HCT116 (cell line): ENCODE results near the gene CELF3. TPM values are rescaled to one million over a fixed set of nuclear protein-coding genes. Genes with fewer than 3 reads are reported as not detected.

Experiments
- ATAC-seq: fragments of 200-7000 bp; cut with Tn5 transposase; 2 replicates; pipeline ENCODE4 v1.9.1; 2020; ENCODE audit warnings: mild to moderate bottlenecking, moderate library complexity
- BruUV-seq: library from RNA; stranded (reverse); fragments of 400-500 nt; replicated peaks from 2 replicates; lab custom pipeline; 2021; lab: Mats Ljungman, UMichigan
- CTCF ChIA-PET: fragments of 300-600 bp; sonication (Branson Sonifier 250); formaldehyde crosslinking; loops from one replicate; lab custom pipeline; 2021; ENCODE audit warnings: antibody characterized with exemption; lab: Charles Lee
- POLR2A ChIA-PET: fragments of 300-600, 350-600 bp; sonication (Branson Sonifier 250); formaldehyde crosslinking; loops from one replicate; lab custom pipeline; 2021; ENCODE audit warnings: antibody characterized with exemption; lab: Charles Lee
- RAD21 ChIA-PET, 2 experiments: fragments of 300-600 bp; sonication (Branson Sonifier 250); formaldehyde crosslinking; loops; one replicate each; lab custom pipeline; 2023; ENCODE audit warnings: low total read pairs in 2 of 2; ENCODE audit not compliant: uncharacterized antibody in 2 of 2, unreplicated experiment in 2 of 2, low non-redundant PET in 1 of 2; lab: Charles Lee
- DNase-seq: peaks from one replicate; pipeline ENCODE4 v3.0.0-alpha.2; 2010; ENCODE audit warnings: low read depth, low spot score
- H2AFZ ChIP-seq: fragments of 200-600 bp; shearing (Covaris generic), sonication (generic); 2 replicates; pipeline ENCODE4 v1.6.1; 2017; ENCODE audit warnings: low read depth, mixed run types, mixed read lengths, antibody characterized with exemption, low read length; ENCODE audit not compliant: poor library complexity, severe bottlenecking
- H3K27ac ChIP-seq: 2 replicates; pipeline ENCODE4 v1.5.1; 2012; ENCODE audit warnings: low read depth, low read length
- H3K27me3 ChIP-seq: fragments of 200-600 bp; sonication (generic); 2 replicates; pipeline ENCODE4 v1.6.1; 2016; ENCODE audit warnings: mixed run types, low read length, mixed read lengths; ENCODE audit not compliant: insufficient read depth
- H3K36me3 ChIP-seq, 2 experiments: fragments of 200-500 bp in 1 of 2; fragments of 200-600 bp in 1 of 2; sonication (Bioruptor generic) in 1 of 2; sonication (generic) in 1 of 2; 2 replicates each; pipeline versions ENCODE4 v1.5.1 to v1.6.1; 2014 to 2016; ENCODE audit warnings: low read length in 2 of 2, inconsistent platforms in 1 of 2, mixed read lengths in 1 of 2, mixed run types in 1 of 2; ENCODE audit not compliant: insufficient read depth in 2 of 2, control insufficient read depth in 1 of 2
- H3K4me1 ChIP-seq, 2 experiments: fragments of 200-600 bp in 1 of 2; sonication (generic) in 1 of 2; 2 replicates each; pipeline versions ENCODE4 v1.5.1 to v1.6.1; 2012 to 2017; ENCODE audit warnings: low read length in 2 of 2, inconsistent platforms in 1 of 2, mild to moderate bottlenecking in 1 of 2, mixed read lengths in 1 of 2, mixed run types in 1 of 2, moderate library complexity in 1 of 2; ENCODE audit not compliant: insufficient read depth in 2 of 2, control insufficient read depth in 1 of 2
- H3K4me2 ChIP-seq: fragments of 200-600 bp; sonication (generic); 2 replicates; pipeline ENCODE4 v1.6.1; 2017; ENCODE audit warnings: mixed run types, low read length, mixed read lengths
- H3K4me3 ChIP-seq, 2 experiments: fragments of 200-600 bp in 1 of 2; sonication (generic) in 1 of 2; replicated peaks in 1 of 2; 2 replicates each; pipeline ENCODE4 v1.5.1; 2011 to 2016; ENCODE audit warnings: low read length in 2 of 2, control low read depth in 1 of 2, low read depth in 1 of 2, mild to moderate bottlenecking in 1 of 2, mixed read lengths in 1 of 2, mixed run types in 1 of 2
- H3K79me2 ChIP-seq: fragments of 200-600 bp; sonication (generic); 2 replicates; pipeline ENCODE4 v1.6.1; 2017; ENCODE audit warnings: mild to moderate bottlenecking, mixed run types, low read length, moderate library complexity, mixed read lengths; ENCODE audit not compliant: insufficient read depth
- H3K9ac ChIP-seq: fragments of 200-600 bp; sonication (generic); 2 replicates; pipeline ENCODE4 v1.6.1; 2016; ENCODE audit warnings: low read length, mixed read lengths
- H3K9me2 ChIP-seq: fragments of 200-600 bp; sonication (generic), shearing (Covaris generic); 2 replicates; pipeline ENCODE4 v1.6.1; 2017; ENCODE audit warnings: mixed run types, mild to moderate bottlenecking, moderate library complexity; ENCODE audit not compliant: insufficient read depth
- H3K9me3 ChIP-seq, 2 experiments: fragments of 200-500 bp in 1 of 2; fragments of 200-600 bp in 1 of 2; sonication (Bioruptor generic) in 1 of 2; sonication (generic) in 1 of 2; 2 replicates each; pipeline ENCODE4 v1.6.1; 2014 to 2017; ENCODE audit warnings: low read length in 2 of 2, mixed read lengths in 2 of 2, inconsistent platforms in 1 of 2, low read depth in 1 of 2, mild to moderate bottlenecking in 1 of 2, mixed run types in 1 of 2, moderate library complexity in 1 of 2; ENCODE audit not compliant: control insufficient read depth in 1 of 2, insufficient read depth in 1 of 2
- H4K20me1 ChIP-seq: fragments of 200-600 bp; sonication (generic), shearing (Covaris generic); 2 replicates; pipeline ENCODE4 v1.6.1; 2017; ENCODE audit warnings: mixed run types, mild to moderate bottlenecking, moderate library complexity; ENCODE audit not compliant: insufficient read depth
- EGR1 ChIP-seq: IDR thresholded peaks from 2 replicates; pipeline ENCODE4 v1.6.1; 2012; ENCODE audit warnings: low read depth
- ELF1 ChIP-seq: IDR thresholded peaks from 2 replicates; pipeline ENCODE4 v1.6.1; 2012; ENCODE audit warnings: low read depth, borderline replicate concordance
- EZH2 ChIP-seq: fragments of 200-600 bp; sonication (generic); IDR thresholded peaks from 2 replicates; pipeline ENCODE4 v1.6.1; 2017; ENCODE audit warnings: antibody characterized with exemption, mixed run types
- EZH2phosphoT487 ChIP-seq: fragments of 200-600 bp; IDR thresholded peaks from 2 replicates; pipeline ENCODE4 v1.6.1; 2018; ENCODE audit warnings: antibody characterized with exemption, borderline replicate concordance
- FOSL1 ChIP-seq: IDR thresholded peaks from 2 replicates; pipeline ENCODE4 v1.6.1; 2012; ENCODE audit warnings: low read depth
- JUND ChIP-seq: IDR thresholded peaks from 2 replicates; pipeline ENCODE4 v1.6.1; 2012
- POLR2A ChIP-seq: IDR thresholded peaks from 2 replicates; pipeline ENCODE4 v1.7.0; 2011; ENCODE audit warnings: borderline replicate concordance; ENCODE audit not compliant: insufficient read depth, insufficient read length; ENCODE audit errors: extremely low read depth
- SIN3A ChIP-seq: IDR thresholded peaks from 2 replicates; pipeline ENCODE4 v1.6.1; 2012; ENCODE audit warnings: low read depth
- TCF7L2 ChIP-seq: IDR thresholded peaks from 2 replicates; pipeline ENCODE4 v1.7.0; 2011; ENCODE audit warnings: borderline replicate concordance, inconsistent platforms; ENCODE audit not compliant: insufficient read depth, insufficient read length; ENCODE audit errors: extremely low read depth
- ZNF274 ChIP-seq: fragments of 200-500 bp; sonication (Bioruptor generic); IDR thresholded peaks from 2 replicates; pipeline ENCODE4 v1.6.1; 2014; ENCODE audit warnings: mild to moderate bottlenecking, low read depth, low read length, inconsistent platforms
- intact Hi-C: fragments of 100-400 bp; cut with micrococcal nuclease; formaldehyde crosslinking; loops from 2 replicates; pipeline ENCODE4 v1.10.0; 2022
- total RNA-seq: library from RNA; stranded (reverse); gene quantifications from one replicate; pipeline ENCODE4 v1.2.1, GENCODE V29; 2021; ENCODE audit not compliant: unreplicated experiment
- TF ChIP-seq, protein P1 (sequence below), 3 experiments: fragments of 200-600 bp in 1 of 3; sonication (generic) in 1 of 3; IDR thresholded peaks in 2 of 3; conservative IDR thresholded peaks in 1 of 3; 2 replicates each; pipeline ENCODE4 v1.5.1; 2012 to 2017; ENCODE audit warnings: low read depth in 2 of 3, low read length in 2 of 3, antibody characterized with exemption in 1 of 3, borderline replicate concordance in 1 of 3, control low read depth in 1 of 3, mild to moderate bottlenecking in 1 of 3, mixed read lengths in 1 of 3, mixed run types in 1 of 3, moderate library complexity in 1 of 3; ENCODE audit not compliant: insufficient read depth in 1 of 3

The CELF3 gene
- total RNA-seq, 1 experiment from 2014 or later: not detected

GRCh38 chr1:151715726-151716404 lies 738 bp downstream of the CELF3 start:
- Histone ChIP-seq H3K4me3 (no peak overlapping the region), H3K79me2 (no peaks in the 10 kb centered on the region), H3K27me3 (peaks cover 28% of the 10 kb centered on the region), H4K20me1 (no peaks in the 10 kb centered on the region), H3K27ac (no peak overlapping the region), H3K36me3 (no peaks in the 10 kb centered on the region), H3K4me2 (no peak overlapping the region), H3K4me1 (no peaks in the 10 kb centered on the region), H2AFZ (no peak overlapping the region), H3K9ac (no peak overlapping the region), H3K9me3 (no peaks in the 10 kb centered on the region), H3K9me2 (no peaks in the 10 kb centered on the region)
- DNase-seq (no peak), ATAC-seq (0 out of 2 replicates have a peak, but pooled peaks have one; percentile 25)
- intact Hi-C loops: no loop called here
- ChIA-PET POLR2A (no interaction called here), RAD21 (no interaction called here), CTCF (no interaction called here)
- BruUV-seq: no TSS peak
- TF ChIP-seq, protein P1, sequence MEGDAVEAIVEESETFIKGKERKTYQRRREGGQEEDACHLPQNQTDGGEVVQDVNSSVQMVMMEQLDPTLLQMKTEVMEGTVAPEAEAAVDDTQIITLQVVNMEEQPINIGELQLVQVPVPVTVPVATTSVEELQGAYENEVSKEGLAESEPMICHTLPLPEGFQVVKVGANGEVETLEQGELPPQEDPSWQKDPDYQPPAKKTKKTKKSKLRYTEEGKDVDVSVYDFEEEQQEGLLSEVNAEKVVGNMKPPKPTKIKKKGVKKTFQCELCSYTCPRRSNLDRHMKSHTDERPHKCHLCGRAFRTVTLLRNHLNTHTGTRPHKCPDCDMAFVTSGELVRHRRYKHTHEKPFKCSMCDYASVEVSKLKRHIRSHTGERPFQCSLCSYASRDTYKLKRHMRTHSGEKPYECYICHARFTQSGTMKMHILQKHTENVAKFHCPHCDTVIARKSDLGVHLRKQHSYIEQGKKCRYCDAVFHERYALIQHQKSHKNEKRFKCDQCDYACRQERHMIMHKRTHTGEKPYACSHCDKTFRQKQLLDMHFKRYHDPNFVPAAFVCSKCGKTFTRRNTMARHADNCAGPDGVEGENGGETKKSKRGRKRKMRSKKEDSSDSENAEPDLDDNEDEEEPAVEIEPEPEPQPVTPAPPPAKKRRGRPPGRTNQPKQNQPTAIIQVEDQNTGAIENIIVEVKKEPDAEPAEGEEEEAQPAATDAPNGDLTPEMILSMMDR (IDR thresholded peaks at IDR 0.05 in 2 of 3, conservative IDR thresholded peaks at IDR 0.05 in 1 of 3; ENCODE audit: borderline replicate concordance in 1 of 3, insufficient read depth in 1 of 3, low read depth in 2 of 3, low read length in 2 of 3): 0 out of 6 replicates have a peak, but pooled peaks of 1 of the 3 experiments have one; percentile 23
- TF ChIP-seq EZH2 (no peak), JUND (no peak)

DNA sequence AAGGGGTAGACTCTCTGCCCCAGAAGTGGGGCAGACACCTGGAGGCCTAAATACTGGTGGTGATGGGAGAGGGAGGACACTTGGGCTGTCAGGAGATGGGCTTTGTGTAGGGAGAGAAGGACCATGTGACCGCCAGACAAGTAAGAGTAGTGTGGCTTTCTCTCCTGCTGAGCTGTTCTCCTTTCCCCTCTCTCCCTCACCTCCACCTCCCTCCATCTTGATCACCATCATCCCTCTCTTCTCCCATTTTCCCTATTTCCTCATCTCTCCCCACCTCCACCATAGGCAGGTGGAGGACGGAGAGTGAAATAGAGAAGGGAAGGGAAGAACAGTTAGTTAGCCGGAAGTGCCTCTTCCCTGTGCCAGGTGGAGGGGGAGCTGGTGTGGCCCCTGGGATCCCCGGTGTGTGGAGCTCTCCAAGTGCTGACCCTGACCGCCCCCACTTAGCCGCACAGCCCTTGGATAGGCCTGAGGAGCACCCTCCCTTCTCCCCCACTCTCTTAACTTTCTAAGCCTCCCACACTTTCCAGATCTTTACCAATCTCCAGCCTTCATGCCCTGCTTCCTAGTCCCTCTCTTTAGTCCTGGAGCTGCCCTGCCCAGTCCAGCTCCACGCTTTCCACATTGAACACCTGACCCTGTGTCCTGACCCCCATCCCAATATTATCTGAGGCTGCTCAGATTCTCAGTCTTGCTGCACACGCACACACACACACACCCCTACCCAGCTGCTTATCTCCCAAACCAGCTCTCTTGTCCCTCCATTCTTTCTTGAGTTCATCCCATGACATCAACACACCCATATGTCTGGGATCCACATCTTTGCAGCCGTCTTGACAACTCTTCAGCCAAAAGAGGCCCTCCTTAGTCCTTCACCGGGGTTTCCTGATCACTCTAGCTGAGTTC lies 1.5 kb downstream of the CELF3 start:
- no TSS peak for BruUV-seq
- Histone ChIP-seq H3K4me2 (no peak overlapping the region), H2AFZ (no peak overlapping the region), H3K9me2 (no peaks in the 10 kb centered on the region), H3K27ac (no peak overlapping the region), H3K9ac (no peak overlapping the region), H3K79me2 (no peaks in the 10 kb centered on the region), H3K9me3 (no peaks in the 10 kb centered on the region), H4K20me1 (no peaks in the 10 kb centered on the region), H3K4me3 (no peak overlapping the region), H3K27me3 (peaks cover 28% of the 10 kb centered on the region), H3K4me1 (no peaks in the 10 kb centered on the region), H3K36me3 (no peaks in the 10 kb centered on the region)
- POLR2A ChIA-PET: no interaction called here
- RAD21 ChIA-PET: no interaction called here
- CTCF ChIA-PET: no interaction called here
- intact Hi-C loops: no loop called here
- ATAC-seq: no peak
- DNase-seq: no peak
- no peak for TF ChIP-seq POLR2A
- TF ChIP-seq ZNF274: no peak
- TF ChIP-seq JUND: no peak
- TF ChIP-seq EGR1: no peak
- no peak for TF ChIP-seq ELF1
- TF ChIP-seq EZH2phosphoT487: no peak
- TF ChIP-seq TCF7L2: no peak
- TF ChIP-seq SIN3A: no peak
- TF ChIP-seq, protein P1 (IDR thresholded peaks at IDR 0.05 in 2 of 3, conservative IDR thresholded peaks at IDR 0.05 in 1 of 3; ENCODE audit: borderline replicate concordance in 1 of 3, insufficient read depth in 1 of 3, low read depth in 2 of 3, low read length in 2 of 3): no peak
- no peak for TF ChIP-seq FOSL1
